ENCODE measurements around the gene ARPC2.
A peak's percentile ranks its signal among the peaks of the same experiment; 100 is the strongest.

The ARPC2 gene

GRCh38 chr2:218256612-218257350 is 39.8 kb downstream of the ARPC2 start:
- no peak for DNase-seq

- DNase-seq: peak; percentile 68
Measured at GRCh38 chr2:218257390-218257981, 40.5 kb downstream of the ARPC2 start.

GRCh38 chr2:218259099-218259961 is 42.3 kb downstream of the ARPC2 start:
- DNase-seq: no peak

GRCh38 chr2:218260166-218260565 is 43.2 kb downstream of the ARPC2 start:
- no peak for DNase-seq

GRCh38 chr2:218260742-218261422 is 43.9 kb downstream of the ARPC2 start, which contains the start of gene GPBAR1:
Gene GPBAR1 (plus strand): TSS chr2:218261015. CDS start chr2:218262725, 1,710 bp downstream.
- no peak for DNase-seq

- DNase-seq: no peak
Measured at GRCh38 chr2:218261423-218262236, 44.6 kb downstream of the ARPC2 start.

GRCh38 chr2:218262237-218262600 is 45.2 kb downstream of the ARPC2 start:
- no peak for DNase-seq

- no peak for DNase-seq
Measured at GRCh38 chr2:218262631-218263586, 45.9 kb downstream of the ARPC2 start.

GRCh38 chr2:218263817-218264641 is 47.0 kb downstream of the ARPC2 start:
- no peak for DNase-seq

- DNase-seq: no peak
Measured at GRCh38 chr2:218264773-218265561, 48.0 kb downstream of the ARPC2 start.

GRCh38 chr2:218265626-218266025 is 48.6 kb downstream of the ARPC2 start:
- no peak for DNase-seq

- no peak for DNase-seq
Measured at GRCh38 chr2:218266316-218266979, 49.5 kb downstream of the ARPC2 start.

GRCh38 chr2:218267259-218267658 is 50.3 kb downstream of the ARPC2 start:
- no peak for DNase-seq

- peak; percentile 100 for DNase-seq
Measured at GRCh38 chr2:218269900-218270720, 53.1 kb downstream of the ARPC2 start, which contains the start of the genes AAMP and PNKD. Gene AAMP (minus strand): TSS chr2:218270137. CDS start chr2:218270086, 51 bp downstream. Gene PNKD (plus strand): TSS chr2:218270519. CDS start chr2:218270536, 17 bp downstream.

GRCh38 chr2:218270721-218271486 is 53.9 kb downstream of the ARPC2 start:
- DNase-seq: no peak

GRCh38 chr2:218271487-218271797 is 54.5 kb downstream of the ARPC2 start:
- no peak for DNase-seq
